ENCODE results near the gene GALNT17. TPM values are rescaled to one million over a fixed set of nuclear protein-coding genes. Genes with fewer than 3 reads are reported as not detected.

Gene GALNT17
- total RNA-seq, 2 donors from 2014 or later: 46.7 to 58.1 TPM

- no peaks in the 10 kb centered on the region for H3K4me1 ChIP-seq (replicated peaks)
- no peak overlapping the region for H3K4me3 ChIP-seq
- H3K9me3 ChIP-seq: no peaks in the 10 kb centered on the region
- H3K27ac ChIP-seq: no peak overlapping the region
- no peaks in the 10 kb centered on the region for H3K36me3 ChIP-seq
- TF ChIP-seq CTCF (IDR thresholded peaks at IDR 0.05) (no peak), POLR2AphosphoS5 (IDR thresholded peaks at IDR 0.05) (no peak), POLR2A (IDR thresholded peaks at IDR 0.05) (no peak)
- WGBS: 56% methylated on average over 7 of the region's 7 CpGs
- H3K27me3 ChIP-seq (replicated peaks; ENCODE audit: insufficient read depth): no peaks in the 10 kb centered on the region
- intact Hi-C loops (cut with DNase I): no loop called here
- peak; percentile 12 for DNase-seq (ENCODE audit: low spot score)
Measured at GRCh38 chr7:71173955-71174354, 42.0 kb downstream of the GALNT17 start.

GRCh38 chr7:71182438-71182935, 50.5 kb downstream of the GALNT17 start:
- Histone ChIP-seq H3K9me3 (no peaks in the 10 kb centered on the region), H3K27ac (no peak overlapping the region), H3K36me3 (no peaks in the 10 kb centered on the region), H3K4me3 (no peak overlapping the region), H3K4me1 (replicated peaks) (peaks cover 5% of the 10 kb centered on the region), H3K27me3 (replicated peaks; ENCODE audit: insufficient read depth) (no peaks in the 10 kb centered on the region)
- WGBS: 52% methylated on average over 4 of the region's 4 CpGs
- DNase-seq (ENCODE audit: low spot score): no peak
- intact Hi-C loops (cut with DNase I): no loop called here
- TF ChIP-seq CTCF (IDR thresholded peaks at IDR 0.05): no peak
- no peak for TF ChIP-seq POLR2AphosphoS5 (IDR thresholded peaks at IDR 0.05)
- no peak for TF ChIP-seq POLR2A (IDR thresholded peaks at IDR 0.05)

- 87% methylated on average over 5 of the region's 5 CpGs for WGBS
- intact Hi-C loops (cut with DNase I): no loop called here
- no peak overlapping the region for H3K27ac ChIP-seq
- no peaks in the 10 kb centered on the region for H3K9me3 ChIP-seq
- DNase-seq (ENCODE audit: low spot score): no peak
- H3K4me3 ChIP-seq: no peak overlapping the region
- H3K4me1 ChIP-seq (replicated peaks): peaks cover 5% of the 10 kb centered on the region
- H3K36me3 ChIP-seq: no peaks in the 10 kb centered on the region
- no peak for TF ChIP-seq POLR2A (IDR thresholded peaks at IDR 0.05)
- no peak for TF ChIP-seq CTCF (IDR thresholded peaks at IDR 0.05)
- no peak for TF ChIP-seq POLR2AphosphoS5 (IDR thresholded peaks at IDR 0.05)
- H3K27me3 ChIP-seq (replicated peaks; ENCODE audit: insufficient read depth): no peaks in the 10 kb centered on the region
Measured at GRCh38 chr7:71184136-71184535, 52.2 kb downstream of the GALNT17 start.

- intact Hi-C loops (cut with DNase I): loop anchor here (5.0 kb wide), 1 partner anchor 52 kb away; the partner anchor contains the start of gene GALNT17
- Histone ChIP-seq H3K4me1 (replicated peaks) (peaks cover 5% of the 10 kb centered on the region), H3K36me3 (no peaks in the 10 kb centered on the region), H3K27me3 (replicated peaks; ENCODE audit: insufficient read depth) (no peaks in the 10 kb centered on the region), H3K27ac (no peak overlapping the region), H3K9me3 (no peaks in the 10 kb centered on the region), H3K4me3 (no peak overlapping the region)
- no peak for DNase-seq (ENCODE audit: low spot score)
- 100% methylated on average over 1 of the region's 1 CpG for WGBS
- TF ChIP-seq POLR2A (IDR thresholded peaks at IDR 0.05) (no peak), CTCF (IDR thresholded peaks at IDR 0.05) (no peak), POLR2AphosphoS5 (IDR thresholded peaks at IDR 0.05) (no peak)
Measured at GRCh38 chr7:71184609-71185008, 52.7 kb downstream of the GALNT17 start.

GRCh38 chr7:71186535-71187057, 54.7 kb downstream of the GALNT17 start:
- TF ChIP-seq CTCF (IDR thresholded peaks at IDR 0.05) (no peak), POLR2AphosphoS5 (IDR thresholded peaks at IDR 0.05) (peak; percentile 38)

More at GRCh38 chr7:71186535-71187057, 54.7 kb downstream of the GALNT17 start:
- Histone ChIP-seq H3K9me3 (no peaks in the 10 kb centered on the region), H3K27ac (peak overlapping the region; percentile 55 to 68), H3K4me1 (replicated peaks) (peaks cover 5% of the 10 kb centered on the region), H3K27me3 (replicated peaks; ENCODE audit: insufficient read depth) (no peaks in the 10 kb centered on the region), H3K4me3 (no peak overlapping the region), H3K36me3 (no peaks in the 10 kb centered on the region)
- no peak for DNase-seq (ENCODE audit: low spot score)
- intact Hi-C loops (cut with DNase I): loop anchor here (5.0 kb wide), 1 partner anchor 54 kb away; the partner anchor contains the start of gene GALNT17
- 30% methylated on average over 4 of the region's 4 CpGs for WGBS

Measured in prostate gland (tissue), 2 donors.